A549 (cell line): Measurements from ENCODE around the gene CARNS1. TPM values are rescaled to one million over a fixed set of nuclear protein-coding genes. Genes with fewer than 3 reads are reported as not detected.
A peak's percentile ranks its signal among the peaks of the same experiment; 100 is the strongest.

Experiments
- ATOH8 ChIP-seq: fragments of 250-450 bp; sonication (Bioruptor Pico); IDR thresholded peaks from 2 replicates; pipeline ENCODE4 v1.5.0; 2020; ENCODE audit warnings: low read depth, mild to moderate bottlenecking, moderate library complexity
- BCL3 ChIP-seq: fragments of >200 bp; sonication (Bioruptor Twin); formaldehyde crosslinking; IDR thresholded peaks from 3 replicates; pipeline ENCODE4 v1.6.1; 2016
- CEBPB ChIP-seq, 2 experiments: fragments of >200 bp in 1 of 2; sonication (Bioruptor Twin) in 1 of 2; formaldehyde crosslinking in 1 of 2; IDR thresholded peaks; 2 replicates each; pipeline ENCODE4 v1.6.1; 2012 to 2016
- CHD2 ChIP-seq: fragments of 150-350 bp; IDR thresholded peaks from 2 replicates; pipeline ENCODE4 v1.6.1; 2014; ENCODE audit warnings: low read length; ENCODE audit not compliant: partially characterized antibody
- CTCF ChIP-seq: fragments of >200 bp; sonication (Bioruptor Twin); formaldehyde crosslinking; IDR thresholded peaks from 3 replicates; pipeline ENCODE4 v1.5.1; 2016
- E2F6 ChIP-seq: IDR thresholded peaks from 2 replicates; pipeline ENCODE4 v1.6.1; 2012; ENCODE audit warnings: low read depth, borderline replicate concordance
- EHMT2 ChIP-seq: fragments of 200-600 bp; sonication (generic); IDR thresholded peaks from 2 replicates; pipeline ENCODE4 v1.6.1; 2016; ENCODE audit warnings: antibody characterized with exemption, low read depth, mild to moderate bottlenecking, moderate library complexity
- EP300 ChIP-seq, 2 experiments: fragments of >200 bp; sonication (Bioruptor Twin); formaldehyde crosslinking; IDR thresholded peaks; 2 replicates in 1 of 2; 3 replicates in 1 of 2; pipeline ENCODE4 v1.6.1; 2016 to 2017
- FOSL2 ChIP-seq, 2 experiments: fragments of 450-650 bp in 1 of 2; fragments of >200 bp in 1 of 2; sonication (Bioruptor Twin) in 1 of 2; formaldehyde crosslinking; IDR thresholded peaks; 2 replicates each; pipeline versions ENCODE4 v1.5.0 to v1.6.1; 2016 to 2020; ENCODE audit warnings: mild to moderate bottlenecking in 1 of 2, moderate library complexity in 1 of 2
- GATA3 ChIP-seq: IDR thresholded peaks from 2 replicates; pipeline ENCODE4 v1.6.1; 2012; ENCODE audit warnings: borderline replicate concordance
- HES2 ChIP-seq: fragments of >200 bp; sonication (Bioruptor Twin); formaldehyde crosslinking; IDR thresholded peaks from 2 replicates; pipeline ENCODE4 v1.6.1; 2016
- HEYL ChIP-seq: fragments of 250-450 bp; sonication (Bioruptor Pico); IDR thresholded peaks from 2 replicates; pipeline ENCODE4 v1.8.0; 2021; ENCODE audit warnings: mild to moderate bottlenecking, moderate library complexity
- HOXA7 ChIP-seq: fragments of 250-450 bp; sonication (Bioruptor Pico); IDR thresholded peaks from 2 replicates; pipeline ENCODE4 v1.5.0; 2020; ENCODE audit warnings: mild to moderate bottlenecking, moderate library complexity
- HOXB13 ChIP-seq: fragments of 250-450 bp; sonication (Bioruptor Pico); IDR thresholded peaks from 2 replicates; pipeline ENCODE4 v1.5.0; 2020; ENCODE audit warnings: low read depth, mild to moderate bottlenecking, moderate library complexity
- KDM1A ChIP-seq: fragments of 200-600 bp; sonication (generic); IDR thresholded peaks from 2 replicates; pipeline ENCODE4 v1.6.1; 2016; ENCODE audit warnings: low read depth, mild to moderate bottlenecking
- MAFK ChIP-seq: fragments of 450-650 bp; IDR thresholded peaks from 2 replicates; pipeline ENCODE4 v1.6.1; 2014; ENCODE audit not compliant: partially characterized antibody
- PBX3 ChIP-seq: IDR thresholded peaks from 2 replicates; pipeline ENCODE4 v1.6.1; 2012
- POLR2A ChIP-seq: IDR thresholded peaks from 2 replicates; pipeline ENCODE4 v1.6.1; 2012; ENCODE audit warnings: mild to moderate bottlenecking, low read length
- RARB ChIP-seq: fragments of 250-450 bp; sonication (Bioruptor Pico); IDR thresholded peaks from 2 replicates; pipeline ENCODE4 v1.8.0; 2021; ENCODE audit warnings: mild to moderate bottlenecking, moderate library complexity
- RFX5 ChIP-seq: fragments of 450-650 bp; IDR thresholded peaks from 2 replicates; pipeline ENCODE4 v1.7.1; 2014; ENCODE audit warnings: antibody characterized with exemption, mild to moderate bottlenecking, moderate library complexity
- SREBF2 ChIP-seq: fragments of 450-650 bp; IDR thresholded peaks from 2 replicates; pipeline ENCODE4 v1.6.1; 2014; ENCODE audit warnings: mild to moderate bottlenecking, moderate library complexity
- ZC3H11A ChIP-seq: fragments of 450-650 bp; IDR thresholded peaks from 2 replicates; pipeline ENCODE4 v1.6.1; 2014; ENCODE audit warnings: antibody characterized with exemption, mild to moderate bottlenecking
- polyA plus RNA-seq, 4 experiments: library from polyadenylated mRNA; depleted of rRNA in 3 of 4; stranded (reverse); fragments of >200 nt; fragmentation: RNase III in 1 of 4; extraction: RNeasy Plus Mini Kit Qiagen cat#74134 plus additional on column Dnase treatment in 1 of 4; gene quantifications; 2 replicates in 3 of 4; 3 replicates in 1 of 4; pipeline ENCODE4 v1.2.3, GENCODE V29; 2011 to 2017

The CARNS1 gene
- polyA plus RNA-seq, 2 of the 4 experiments (the other 2 are of a cell fraction), result 0.08 to 0.10 TPM

- no peak for TF ChIP-seq EHMT2
- no peak for TF ChIP-seq ATOH8 (CRISPR knock-in tag)
- TF ChIP-seq SREBF2, result no peak
- peak; percentile 64 for TF ChIP-seq GATA3
- no peak; the same call in 1 of the 2 replicates for TF ChIP-seq PBX3
- TF ChIP-seq ZC3H11A, result no peak
- TF ChIP-seq CTCF, result no peak
- peak; percentile 65 for TF ChIP-seq MAFK
- no peak for TF ChIP-seq CEBPB (IDR thresholded peaks at IDR 0.05)
- no peak for TF ChIP-seq CHD2
- TF ChIP-seq KDM1A, result no peak
- no peak for TF ChIP-seq RARB (CRISPR knock-in tag)
- TF ChIP-seq E2F6, result peak; percentile 45; the same call in 1 of the 2 replicates
- no peak for TF ChIP-seq BCL3
- peak; percentile 24; the same call in 1 of the 2 replicates for TF ChIP-seq FOSL2 (IDR thresholded peaks at IDR 0.05)
- TF ChIP-seq FOSL2 (CRISPR knock-in tag; IDR thresholded peaks at IDR 0.05), result 0 out of 2 replicates have a peak, but pooled peaks have one; percentile 6
- peak; percentile 63; the same call in 1 of the 2 replicates for TF ChIP-seq HOXA7 (CRISPR knock-in tag)
- peak in 1 of 2 experiments; percentile 74; a peak in 3 of 5 replicates for TF ChIP-seq EP300 (IDR thresholded peaks at IDR 0.05)
- peak; percentile 26; the same call in 1 of the 2 replicates for TF ChIP-seq HOXB13 (CRISPR knock-in tag)
- TF ChIP-seq POLR2A, result peak; percentile 29
- TF ChIP-seq RFX5, result no peak
- no peak for TF ChIP-seq HES2
- TF ChIP-seq HEYL (CRISPR knock-in tag), result no peak
Observed at GRCh38 chr11:67375320-67376055, 40.0 kb upstream of the CARNS1 start (continued).
